Stimulated activated CD8-positive, alpha-beta memory T cell treated with anti-CD3 and anti-CD28 coated beads, Interleukin-12 subunit alpha, Interleukin-12 subunit beta, amount 100 ng/mL, for 24 hours (primary cell): ENCODE results near the gene ALK.

ENCODE experiments used
- DNase-seq: peaks from one replicate; pipeline ENCODE4 v3.0.0-alpha.2; 2020; ENCODE audit errors: extremely low read depth

Gene ALK

DNA sequence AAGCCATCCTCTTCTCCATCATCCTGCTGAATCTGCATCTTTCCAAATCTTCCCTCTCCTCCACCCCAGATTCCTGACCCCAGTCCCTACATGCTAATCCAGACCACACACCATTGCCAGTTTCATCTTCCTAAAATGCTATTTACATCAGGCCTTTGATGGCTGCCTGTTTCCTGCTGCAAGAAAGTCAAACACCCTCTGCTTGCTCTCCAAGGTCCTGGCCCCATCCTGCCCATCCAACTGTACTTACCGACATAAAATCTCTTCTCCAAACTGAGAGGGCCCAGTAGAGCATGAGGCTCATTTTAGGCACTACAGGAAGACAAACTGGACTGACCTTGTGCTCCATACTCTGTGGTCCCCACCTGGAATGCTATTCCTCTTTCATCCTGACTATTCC lies 19.0 kb downstream of the ALK start:
- no peak for DNase-seq

DNA sequence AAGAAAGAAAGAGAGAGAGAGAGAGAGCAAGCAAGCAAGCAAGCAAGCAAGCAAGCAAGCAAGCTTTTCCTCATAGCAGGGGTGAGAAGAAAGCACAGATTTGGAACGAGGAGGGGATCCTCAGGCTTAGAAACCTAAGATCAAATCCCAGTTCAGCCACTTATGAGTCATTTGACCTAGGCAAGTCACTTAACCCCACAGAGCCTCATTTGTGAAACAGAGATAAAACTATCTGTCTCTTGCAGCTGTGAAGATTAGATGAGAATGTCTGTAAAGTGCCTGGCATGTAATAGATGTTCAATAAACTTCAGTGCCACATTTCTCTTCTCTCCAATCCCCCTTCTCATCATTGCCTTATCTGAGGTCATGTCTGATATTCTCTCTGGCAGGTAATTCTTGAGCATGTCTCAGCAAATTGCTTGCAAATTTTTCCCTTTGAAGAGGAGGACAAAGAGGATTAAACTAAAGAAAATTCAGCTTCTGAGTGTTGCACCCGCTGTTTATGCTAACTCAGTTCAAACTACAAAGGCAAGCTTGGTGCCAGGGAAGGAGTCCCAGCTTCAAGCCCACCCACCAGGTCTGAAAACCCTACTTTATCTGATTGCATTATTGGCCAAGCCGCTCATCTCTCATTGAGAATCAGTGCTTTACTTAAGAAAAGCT lies 20.3 kb downstream of the ALK start:
- DNase-seq = no peak

DNA sequence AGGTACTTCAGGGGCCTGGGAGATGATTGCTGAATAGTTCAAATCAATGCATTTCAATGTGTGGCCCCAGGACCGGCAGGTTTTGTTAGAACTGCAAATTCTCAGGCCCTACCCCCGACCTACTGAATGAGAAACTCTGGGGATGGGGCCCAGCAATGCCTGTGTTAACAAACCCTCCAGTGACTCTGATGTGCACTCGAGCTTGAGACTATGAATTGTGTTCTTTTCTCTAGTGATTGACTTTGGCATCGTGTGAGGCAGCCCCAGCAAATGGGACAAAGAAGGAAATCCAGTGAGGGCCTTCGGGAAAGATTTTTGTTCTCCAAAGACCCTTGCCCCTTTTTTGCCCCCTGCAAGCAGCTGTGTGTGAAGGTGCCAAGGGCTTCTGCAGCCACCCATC lies 22.4 kb downstream of the ALK start:
- DNase-seq = no peak

DNA sequence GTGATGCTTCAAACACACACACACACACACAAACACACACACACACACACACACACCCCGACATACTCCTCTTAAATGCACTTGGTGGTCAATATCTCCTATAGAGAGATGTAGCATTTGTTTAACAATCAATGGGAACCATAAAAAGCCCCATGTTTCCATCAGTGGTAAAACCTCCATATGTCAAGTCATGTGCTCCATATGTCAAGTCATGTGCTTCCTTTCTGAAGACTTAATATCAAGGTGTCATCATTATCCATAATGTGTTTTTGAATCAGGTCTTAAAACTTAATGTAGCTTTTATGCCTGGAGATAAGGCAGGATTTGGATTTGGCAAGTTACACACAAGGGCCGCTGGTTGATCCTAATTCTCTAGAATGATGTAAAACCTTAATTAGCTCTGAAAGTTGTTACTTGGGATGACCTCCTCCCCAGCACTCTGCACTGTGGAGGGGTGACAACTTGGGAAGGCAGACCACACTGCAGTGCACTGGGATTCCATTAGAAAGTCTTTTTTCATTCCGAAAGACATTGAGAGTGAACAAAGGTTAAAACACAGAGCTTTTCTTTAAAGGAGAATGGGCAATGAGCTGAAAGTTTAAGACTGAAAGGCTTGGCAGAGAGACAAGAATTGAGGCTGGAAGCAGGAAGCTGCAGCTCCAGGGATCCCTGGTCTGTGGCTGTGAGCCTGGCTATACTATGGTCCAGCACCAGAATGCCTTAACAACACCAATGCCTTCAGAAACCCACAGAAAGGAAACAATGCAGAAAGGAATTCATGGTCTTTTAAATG lies 26.4 kb downstream of the ALK start:
- no peak for DNase-seq

DNA sequence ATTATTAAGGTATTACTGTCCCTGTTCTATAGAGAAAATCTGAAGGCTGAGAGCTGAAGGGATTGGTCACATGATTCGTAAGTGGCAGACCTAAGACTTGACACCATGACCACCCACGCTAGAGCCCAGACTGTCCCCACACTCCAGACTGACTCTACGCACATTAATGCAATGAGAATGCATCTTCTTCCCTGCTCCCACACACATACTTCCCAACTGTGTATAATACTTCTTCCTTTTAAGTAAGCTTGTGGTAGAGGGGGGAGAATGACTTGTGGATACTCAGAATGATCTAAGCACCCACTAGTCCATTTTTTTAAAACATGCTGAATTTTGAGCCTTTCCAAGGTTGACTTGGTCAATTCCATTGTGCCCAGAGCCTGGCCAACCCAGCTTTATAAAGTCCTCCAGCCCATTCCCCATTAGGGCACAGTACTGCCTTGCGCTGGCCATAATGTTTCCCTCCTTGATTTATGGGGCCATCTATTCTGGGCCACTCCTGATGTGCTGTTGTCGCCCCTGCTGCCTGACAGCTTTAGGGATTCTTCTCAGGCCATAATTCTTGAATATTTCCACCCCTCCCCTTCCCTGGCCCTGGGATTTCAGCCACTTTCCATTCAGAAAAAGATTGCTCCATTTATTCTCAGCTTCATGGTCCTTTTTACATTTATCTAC lies 28.7 kb downstream of the ALK start:
- no peak for DNase-seq

DNA sequence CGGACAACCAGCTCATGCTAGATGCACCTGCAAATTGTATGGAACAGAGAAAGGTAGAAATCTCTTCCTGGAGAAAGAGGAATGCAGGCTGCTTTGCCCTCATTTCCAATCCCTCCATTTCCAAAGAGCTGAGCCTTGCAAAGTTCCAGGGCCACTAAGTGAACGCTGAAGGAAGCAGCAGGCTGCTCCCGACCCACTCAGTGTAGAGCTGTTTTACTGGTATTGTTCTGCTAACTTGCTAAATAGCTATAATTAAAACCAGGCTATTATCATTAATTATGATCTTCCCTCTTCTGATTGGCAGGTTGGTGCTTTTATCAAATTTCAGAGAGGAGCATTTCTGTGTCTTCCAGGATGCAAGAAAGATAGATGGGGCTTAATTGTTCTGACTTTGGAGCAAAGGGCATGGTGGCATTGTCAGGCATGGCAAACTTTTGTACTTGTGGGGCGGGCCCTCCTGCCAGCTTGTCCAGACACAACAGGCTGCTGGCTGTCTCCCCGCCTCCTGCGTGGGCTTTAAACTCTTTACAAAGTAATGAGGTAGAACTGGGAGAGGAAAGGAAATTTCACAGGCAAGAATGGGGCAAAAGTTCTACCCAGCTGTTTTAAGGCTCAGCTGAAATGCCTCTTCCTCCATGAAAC lies 40.2 kb downstream of the ALK start:
- DNase-seq = no peak

DNA sequence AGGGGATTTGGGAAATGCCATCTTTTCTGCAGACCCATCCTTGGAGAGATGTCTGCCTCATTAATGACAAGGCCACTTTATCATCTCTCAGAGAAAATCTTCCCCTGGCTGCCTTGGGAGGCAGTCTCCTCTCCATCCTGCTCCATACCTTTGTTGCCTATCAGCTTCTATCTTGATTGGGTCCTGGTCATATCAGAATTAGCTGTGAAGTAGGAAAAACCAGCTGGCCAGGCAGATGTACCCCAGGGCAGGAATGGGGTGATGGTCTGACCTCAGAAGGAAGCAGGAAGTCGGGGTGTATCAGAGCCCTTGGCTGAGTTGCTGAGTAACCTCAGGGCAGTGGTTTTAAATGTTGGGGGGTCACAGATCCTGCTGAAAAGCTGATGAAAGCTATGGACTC lies 41.3 kb downstream of the ALK start:
- no peak for DNase-seq

DNA sequence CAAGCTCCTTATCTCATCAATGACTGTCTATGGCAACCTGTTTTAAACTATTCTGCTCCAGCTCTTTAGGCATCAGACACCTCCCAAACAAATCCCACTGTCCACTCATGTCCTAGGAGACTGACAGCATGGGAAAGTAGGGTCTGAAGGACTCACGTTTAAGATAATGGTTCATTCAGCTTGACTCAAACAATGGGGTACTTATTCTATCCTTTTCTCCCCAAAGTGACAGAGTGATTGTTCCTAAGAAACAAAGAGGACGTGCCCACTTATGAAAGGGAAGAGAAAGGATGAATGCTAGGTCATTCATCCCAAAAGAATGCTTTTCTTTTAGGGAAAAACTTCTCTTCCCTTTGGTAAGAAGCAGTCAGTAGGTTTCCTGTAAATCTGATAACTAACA lies 41.9 kb downstream of the ALK start:
- no peak for DNase-seq

DNA sequence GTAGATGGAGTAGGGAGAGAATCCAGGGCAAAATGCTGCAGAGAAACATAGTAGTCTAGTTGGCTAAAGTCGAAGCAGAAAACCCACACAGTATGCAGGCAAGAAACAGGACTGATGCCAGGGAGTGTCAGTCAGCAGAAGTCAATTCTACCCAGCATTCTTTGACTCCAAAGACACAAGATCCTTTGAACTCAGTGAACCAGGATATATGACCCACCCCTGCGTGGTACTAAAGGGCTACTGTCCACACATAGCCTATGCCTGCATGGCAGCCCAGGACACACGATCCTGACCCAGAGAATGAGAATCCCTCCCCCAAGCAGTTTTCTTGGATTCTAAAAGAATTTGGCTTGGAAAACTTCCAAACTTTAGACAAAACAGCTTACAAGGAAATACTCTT lies 42.5 kb downstream of the ALK start:
- DNase-seq = no peak

DNA sequence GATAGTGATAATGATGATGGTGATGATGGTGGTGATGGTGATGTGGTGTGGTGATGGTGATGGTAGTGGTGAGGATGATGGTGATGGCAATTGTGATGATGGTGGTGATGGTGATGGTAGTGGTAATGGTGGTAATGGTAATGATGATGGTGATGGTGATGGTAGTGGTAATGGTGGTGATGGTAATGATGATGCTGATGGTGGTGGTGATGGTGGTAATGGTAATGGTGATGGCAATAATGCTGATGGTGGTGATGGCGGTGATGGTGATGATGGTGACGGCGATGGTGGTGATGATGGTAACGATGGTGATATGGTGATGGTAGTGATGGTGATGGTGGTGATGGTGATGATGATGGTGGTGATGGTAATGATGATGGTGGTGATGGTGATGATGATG lies 45.0 kb downstream of the ALK start:
- no peak for DNase-seq

DNA sequence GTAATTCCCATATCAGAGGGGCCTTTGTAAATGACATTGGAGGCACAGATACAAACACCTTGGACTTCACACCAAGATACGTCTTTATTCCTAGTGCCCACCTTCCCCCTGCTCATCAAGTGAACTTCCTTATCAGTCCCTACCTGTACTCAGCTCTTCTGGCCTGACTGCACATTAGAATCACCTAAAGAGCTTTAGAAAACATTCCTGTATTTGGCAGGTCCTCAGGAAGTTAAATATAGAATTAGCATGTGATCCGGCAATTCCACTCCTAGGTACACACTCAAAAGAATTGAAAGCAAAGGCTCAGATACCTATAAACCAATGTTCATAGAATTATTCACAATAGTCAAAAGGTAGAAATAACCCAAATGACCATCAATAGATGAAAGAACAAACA lies 46.6 kb downstream of the ALK start:
- no peak for DNase-seq

DNA sequence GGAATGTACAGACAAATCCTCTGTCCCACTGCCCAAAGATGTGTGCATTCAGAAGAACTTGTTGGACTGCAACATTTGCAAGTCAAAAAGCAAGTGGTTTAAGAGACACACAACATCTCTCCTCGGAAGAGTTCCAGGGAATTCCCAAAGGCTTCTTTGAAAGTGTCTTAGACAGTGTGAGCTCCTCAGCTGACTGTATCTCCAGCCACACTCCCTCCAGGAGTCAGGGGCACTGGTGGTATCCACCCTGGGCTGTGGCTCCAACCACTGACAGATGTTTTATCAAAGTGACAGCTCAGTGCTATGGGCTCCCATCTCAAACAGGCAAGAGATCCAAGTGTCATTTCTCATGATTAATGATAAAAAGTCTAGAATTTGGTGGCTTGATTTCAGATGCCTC lies 48.5 kb downstream of the ALK start:
- DNase-seq = no peak

DNA sequence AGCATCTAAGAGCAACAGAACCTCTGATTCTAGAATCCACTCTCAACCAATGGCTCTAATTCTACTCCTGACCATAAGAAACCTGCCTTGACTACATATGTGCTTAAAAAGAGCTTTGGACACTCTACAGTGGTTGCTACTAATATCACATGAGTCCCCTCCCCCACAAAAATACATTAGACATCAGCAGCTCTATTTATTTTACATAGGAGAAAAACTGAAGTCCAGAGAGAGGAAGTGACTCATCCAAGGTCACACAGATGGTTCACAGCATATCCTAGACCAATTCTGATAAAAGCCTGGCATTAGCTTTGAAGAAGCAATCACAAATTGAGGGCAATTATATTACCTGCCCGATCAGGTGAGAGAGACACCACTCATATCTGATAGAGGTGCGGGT lies 49.8 kb downstream of the ALK start:
- no peak for DNase-seq

DNA sequence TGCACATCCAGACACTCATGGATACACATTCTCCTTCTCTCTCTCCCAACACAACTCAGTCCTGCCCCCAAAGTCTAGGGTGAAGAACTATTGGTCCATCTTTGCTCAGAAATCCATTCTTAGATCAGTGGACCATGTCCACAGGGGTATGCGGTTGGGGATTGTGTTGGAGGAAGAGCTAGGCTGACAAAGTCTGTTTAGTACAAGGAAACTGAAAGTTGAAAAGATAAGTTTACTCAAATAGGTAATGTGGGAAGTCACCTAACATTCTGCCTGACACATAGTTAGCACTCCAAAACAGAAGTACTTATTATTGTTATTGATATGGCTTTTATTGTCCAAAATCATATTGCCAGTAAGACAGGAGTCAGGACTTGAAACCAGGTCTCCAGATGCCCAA lies 55.9 kb downstream of the ALK start:
- no peak for DNase-seq

DNA sequence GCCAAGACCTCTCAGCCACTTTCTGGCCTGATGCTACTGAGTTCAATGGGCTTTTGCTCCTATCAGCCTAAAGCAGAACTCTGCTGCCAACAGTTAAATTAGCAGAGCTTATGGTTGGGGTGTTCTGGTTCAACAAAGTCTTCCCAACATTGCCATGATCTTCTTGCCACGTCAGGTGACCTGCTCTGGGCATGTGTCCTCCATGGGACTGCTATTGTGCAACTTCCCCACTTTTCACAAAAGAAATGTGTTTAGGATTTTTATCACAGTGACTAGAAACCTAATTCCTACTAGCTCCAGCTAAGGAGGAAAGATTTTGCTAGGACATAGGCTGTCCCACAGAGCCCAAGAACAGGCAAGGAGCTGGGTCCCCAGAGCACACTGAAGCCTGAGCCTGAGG lies 56.4 kb downstream of the ALK start:
- no peak for DNase-seq

DNA sequence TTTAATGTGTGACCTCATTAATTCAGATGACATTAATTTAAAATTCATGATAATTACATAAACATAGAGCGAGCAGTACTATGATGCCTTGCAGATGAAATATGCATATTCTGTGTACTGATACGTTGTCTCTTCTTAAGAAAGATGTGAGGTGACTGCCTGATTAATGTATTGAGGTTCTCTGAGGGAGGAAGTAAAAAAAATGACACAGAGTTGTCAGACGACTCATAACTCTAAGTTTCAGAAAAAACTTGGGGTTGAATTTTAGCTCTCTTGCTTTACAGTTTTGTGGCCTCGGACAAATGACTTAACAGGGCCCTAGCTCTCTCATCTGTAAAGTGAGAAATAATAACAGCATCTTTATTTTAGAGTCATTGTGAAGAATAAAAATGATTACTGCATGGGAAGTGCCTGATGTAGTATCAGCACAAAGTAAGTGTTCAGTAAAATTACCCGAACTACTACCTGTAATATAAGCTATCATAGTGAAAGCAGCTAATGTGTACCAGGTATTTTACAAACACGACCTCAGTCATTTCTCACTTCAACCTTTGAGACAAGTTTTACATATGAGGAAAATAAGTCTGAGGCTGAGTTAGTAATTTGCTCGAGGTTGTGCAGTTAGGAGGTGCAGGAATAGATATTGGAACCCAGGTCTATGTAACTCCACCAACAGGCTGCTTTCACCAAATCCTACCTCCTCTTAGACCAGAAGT lies 65.3 kb downstream of the ALK start:
- no peak for DNase-seq

DNA sequence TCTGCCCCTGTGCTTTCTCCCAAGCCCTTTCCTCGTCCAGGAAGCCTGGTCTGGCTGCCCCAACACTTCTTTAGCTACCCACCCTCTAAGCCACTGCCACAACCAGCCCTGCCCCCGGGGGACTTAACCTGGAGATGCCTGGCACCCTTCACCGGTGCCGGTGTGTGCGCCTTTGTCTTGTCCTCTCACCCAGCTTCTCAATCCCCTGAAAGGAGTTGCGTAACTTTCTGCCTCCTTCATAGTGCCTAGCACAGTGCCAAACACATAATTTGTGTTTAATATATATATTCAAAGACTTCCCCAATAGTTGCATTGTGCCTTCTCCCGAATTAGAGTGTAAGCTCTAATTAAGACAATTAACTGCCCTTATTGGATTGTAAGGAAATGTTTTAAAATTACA lies 70.6 kb downstream of the ALK start:
- no peak for DNase-seq

DNA sequence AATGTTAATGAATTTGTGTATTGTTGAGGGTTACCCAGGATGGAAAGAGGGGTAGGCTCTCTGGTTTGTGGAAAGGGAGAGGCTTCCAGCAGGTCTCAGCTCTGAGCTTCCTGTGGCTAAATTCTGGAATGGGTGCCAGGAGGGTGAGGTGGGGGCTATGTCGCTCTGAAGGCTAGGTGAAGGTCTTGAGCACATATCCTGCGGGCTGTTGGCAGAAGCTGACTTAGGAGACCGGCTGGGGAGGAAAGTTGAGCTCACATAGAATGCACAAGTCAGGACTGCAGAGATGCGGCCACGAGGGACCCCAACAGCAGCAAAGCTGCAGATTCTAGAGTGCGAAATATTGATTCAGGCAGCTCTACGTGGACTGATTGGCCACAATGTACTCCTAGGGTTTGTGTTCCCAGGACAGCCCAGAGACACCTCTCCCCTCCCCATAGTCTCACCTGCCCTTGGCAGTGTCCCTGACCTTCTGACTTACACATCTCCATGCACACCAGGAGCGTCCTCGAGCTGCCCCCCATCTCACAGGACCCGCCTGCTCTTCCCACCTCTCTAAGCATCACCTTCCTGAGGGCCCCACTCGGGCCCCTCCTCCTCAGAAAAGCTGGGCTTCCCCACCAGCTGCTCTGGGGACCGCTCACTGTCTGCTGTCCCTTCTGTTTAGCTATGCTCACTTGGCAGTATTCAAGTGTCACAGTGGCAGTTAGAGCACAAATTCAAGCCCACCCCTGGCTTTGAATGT lies 72.6 kb downstream of the ALK start:
- no peak for DNase-seq

DNA sequence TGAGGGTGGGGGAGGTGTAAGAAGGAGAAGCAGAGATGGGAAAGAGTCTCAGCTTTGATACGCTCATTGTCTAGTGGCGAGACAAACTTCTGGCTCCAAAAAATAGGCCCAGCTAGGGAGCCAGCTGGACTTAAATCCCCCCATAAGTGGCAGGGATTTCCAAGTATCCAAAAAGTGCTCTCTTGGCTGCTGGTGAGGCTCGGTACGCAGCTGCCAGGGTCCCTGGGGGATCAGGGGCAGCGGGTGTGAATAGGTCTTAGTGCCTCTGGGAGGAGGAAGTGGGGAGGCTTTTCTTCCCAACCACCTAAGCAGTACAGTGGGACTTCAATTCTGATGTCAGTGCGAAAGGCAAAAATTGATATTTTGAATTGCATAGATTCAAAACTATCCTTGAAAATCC lies 73.5 kb downstream of the ALK start:
- DNase-seq = no peak

DNA sequence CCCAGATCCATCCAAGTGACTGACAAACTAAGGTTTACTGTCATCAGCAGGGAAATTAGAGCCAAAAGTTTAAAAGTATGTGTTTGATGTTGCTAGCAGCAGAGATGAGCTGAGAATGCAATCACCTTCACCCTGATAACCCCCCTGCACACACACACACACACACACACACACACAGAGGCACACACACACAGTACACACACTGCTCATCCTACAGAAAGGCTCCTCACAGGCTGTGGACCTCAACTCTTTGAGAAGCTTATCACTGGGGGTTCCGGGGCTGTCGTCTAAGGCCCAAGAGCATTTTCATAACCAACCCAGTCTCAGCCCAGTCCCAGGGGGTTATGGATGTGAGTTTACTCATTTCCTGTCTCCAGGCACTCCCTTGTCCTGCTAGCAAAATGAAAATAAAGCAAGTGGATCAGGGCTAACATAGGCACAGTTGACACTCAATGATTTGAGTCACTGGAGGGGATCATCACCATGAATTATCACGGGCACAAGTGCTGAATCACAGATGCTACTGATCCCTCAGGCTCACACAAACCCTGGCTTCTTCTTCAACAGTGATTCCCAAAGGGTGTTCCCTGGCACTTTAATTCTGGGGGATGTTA lies 76.6 kb downstream of the ALK start:
- no peak for DNase-seq
